GM12873 (cell line): ENCODE results near the gene SEC24B.

Experiments
- CTCF ChIP-seq: IDR thresholded peaks from 2 replicates; pipeline ENCODE4 v1.5.1; 2012; ENCODE audit warnings: low read depth, mild to moderate bottlenecking, moderate library complexity, low read length, control low read depth; ENCODE audit not compliant: insufficient read depth; ENCODE audit errors: missing control alignments

SEC24B gene

GRCh38 chr4:109589605-109590004 lies 156.0 kb downstream of the SEC24B start:
- TF ChIP-seq CTCF = no peak
